IMR-90 (cell line): ENCODE data around the gene SYN1. TPM values are rescaled to one million over a fixed set of nuclear protein-coding genes. Genes with fewer than 3 reads are reported as not detected.

ENCODE experiments used
- ATAC-seq: fragments of 200-7000 bp; cut with Tn5 transposase; 2 replicates; pipeline ENCODE4 v1.9.1; 2020; ENCODE audit warnings: low read depth, mild to moderate bottlenecking, moderate library complexity
- BruUV-seq: library from RNA; stranded (reverse); fragments of 400-500 nt; replicated peaks from 2 replicates; lab custom pipeline; 2021; lab: Mats Ljungman, UMichigan
- CTCF ChIA-PET: fragments of 300-600 bp; formaldehyde crosslinking; extraction: SDS; loops from one replicate; lab custom pipeline; 2021; ENCODE audit warnings: antibody characterized with exemption; lab: Yijun Ruan, JAX
- POLR2A ChIA-PET: fragments of 300-600 bp; sonication (Branson Sonifier 250); formaldehyde crosslinking; loops from one replicate; lab custom pipeline; 2022; ENCODE audit warnings: antibody characterized with exemption; ENCODE audit not compliant: unreplicated experiment; lab: Charles Lee
- DNase-seq: peaks from one replicate; pipeline ENCODE4 v3.0.0; 2013
- H2AFZ ChIP-seq: replicated peaks from 2 replicates; pipeline ENCODE3; 2013; ENCODE audit warnings: low read length, mild to moderate bottlenecking; ENCODE audit not compliant: poor library complexity
- H2AK5ac ChIP-seq: 2 replicates; pipeline ENCODE4 v1.6.1; 2013; ENCODE audit warnings: low read depth, low read length, inconsistent platforms
- H2AK9ac ChIP-seq: replicated peaks from 2 replicates; pipeline ENCODE3; 2013; ENCODE audit warnings: mild to moderate bottlenecking, low read depth, low read length, moderate library complexity; ENCODE audit not compliant: poor library complexity
- H2BK120ac ChIP-seq: 2 replicates; pipeline ENCODE4 v1.6.1; 2013; ENCODE audit warnings: low read depth, low read length, inconsistent platforms
- H2BK15ac ChIP-seq: 3 replicates; pipeline ENCODE4 v1.6.1; 2013; ENCODE audit warnings: low read depth, low read length, inconsistent platforms
- H2BK20ac ChIP-seq: 2 replicates; pipeline ENCODE4 v1.6.1; 2013; ENCODE audit warnings: low read depth, mild to moderate bottlenecking, inconsistent platforms, low read length, moderate library complexity
- H2BK5ac ChIP-seq: 2 replicates; pipeline ENCODE4 v1.6.1; 2013; ENCODE audit warnings: mild to moderate bottlenecking, low read depth, low read length, inconsistent platforms; ENCODE audit not compliant: poor library complexity, severe bottlenecking
- H3K14ac ChIP-seq: replicated peaks from 2 replicates; pipeline ENCODE4 v1.6.1; 2013; ENCODE audit warnings: low read depth, low read length, inconsistent platforms
- H3K18ac ChIP-seq: 2 replicates; pipeline ENCODE4 v1.6.1; 2013; ENCODE audit warnings: low read depth, low read length, control low read depth
- H3K23ac ChIP-seq: 2 replicates; pipeline ENCODE4 v1.6.1; 2013; ENCODE audit warnings: low read depth, low read length, inconsistent platforms
- H3K27ac ChIP-seq: 2 replicates; pipeline ENCODE4 v1.5.1; 2013; ENCODE audit warnings: mild to moderate bottlenecking, control low read depth, low read length; ENCODE audit not compliant: insufficient read depth
- H3K27me3 ChIP-seq: 2 replicates; pipeline ENCODE4 v1.6.1; 2013; ENCODE audit warnings: low read length; ENCODE audit not compliant: control insufficient read depth, insufficient read depth
- H3K36me3 ChIP-seq: 2 replicates; pipeline ENCODE4 v1.6.1; 2013; ENCODE audit warnings: low read length, mixed read lengths; ENCODE audit not compliant: control insufficient read depth, insufficient read depth
- H3K4ac ChIP-seq: 2 replicates; pipeline ENCODE4 v1.6.1; 2013; ENCODE audit warnings: low read depth, low read length, inconsistent platforms
- H3K4me1 ChIP-seq: 2 replicates; pipeline ENCODE4 v1.6.1; 2013; ENCODE audit warnings: low read length, mixed read lengths; ENCODE audit not compliant: control insufficient read depth, insufficient read depth
- H3K4me2 ChIP-seq: 2 replicates; pipeline ENCODE4 v1.6.1; 2013; ENCODE audit warnings: low read depth, mild to moderate bottlenecking, control low read depth, low read length, moderate library complexity
- H3K4me3 ChIP-seq: 2 replicates; pipeline ENCODE4 v1.5.1; 2013; ENCODE audit warnings: low read depth, mild to moderate bottlenecking, control low read depth, low read length, moderate library complexity; ENCODE audit not compliant: insufficient read depth
- H3K56ac ChIP-seq: 2 replicates; pipeline ENCODE4 v1.6.1; 2013; ENCODE audit warnings: low read length, inconsistent platforms; ENCODE audit not compliant: insufficient read depth; ENCODE audit errors: extremely low read depth
- H3K79me1 ChIP-seq, 2 experiments: 2 replicates each; pipeline ENCODE4 v1.6.1; 2013; ENCODE audit warnings: low read length in 2 of 2, inconsistent platforms in 1 of 2, low read depth in 1 of 2
- H3K9ac ChIP-seq: 2 replicates; pipeline ENCODE4 v1.6.1; 2013; ENCODE audit warnings: low read depth, low read length, control low read depth
- H3K9me1 ChIP-seq: 2 replicates; pipeline ENCODE4 v1.6.1; 2013; ENCODE audit warnings: low read length, inconsistent platforms; ENCODE audit not compliant: insufficient read depth
- H3K9me3 ChIP-seq: 2 replicates; pipeline ENCODE4 v1.6.1; 2013; ENCODE audit warnings: low read length; ENCODE audit not compliant: control insufficient read depth, insufficient read depth
- H4K20me1 ChIP-seq: 2 replicates; pipeline ENCODE4 v1.6.1; 2013; ENCODE audit warnings: low read length, inconsistent platforms; ENCODE audit not compliant: insufficient read depth
- H4K5ac ChIP-seq: 2 replicates; pipeline ENCODE4 v1.6.1; 2013; ENCODE audit warnings: mild to moderate bottlenecking, low read depth, low read length, control low read depth
- H4K8ac ChIP-seq, 2 experiments: 2 replicates each; pipeline ENCODE4 v1.6.1; 2013; ENCODE audit warnings: low read depth in 2 of 2, low read length in 2 of 2, control low read depth in 1 of 2, inconsistent platforms in 1 of 2
- H4K91ac ChIP-seq: 2 replicates; pipeline ENCODE4 v1.6.1; 2013; ENCODE audit warnings: low read depth, low read length, inconsistent platforms; ENCODE audit not compliant: insufficient read depth
- BHLHE40 ChIP-seq: fragments of 150-350 bp; IDR thresholded peaks from 2 replicates; pipeline ENCODE4 v1.6.1; 2016; ENCODE audit warnings: mild to moderate bottlenecking, low read depth, low read length
- CEBPB ChIP-seq: IDR thresholded peaks from 2 replicates; pipeline ENCODE4 v1.6.1; 2012; ENCODE audit warnings: low read depth, low read length, improper control_type of control experiment
- MAZ ChIP-seq: IDR thresholded peaks from 2 replicates; pipeline ENCODE4 v1.6.1; 2012; ENCODE audit warnings: low read depth, mild to moderate bottlenecking, low read length, improper control_type of control experiment, moderate library complexity, borderline replicate concordance
- NFE2L2 ChIP-seq: fragments of 150-350 bp; IDR thresholded peaks from 2 replicates; pipeline ENCODE4 v1.6.1; 2016; ENCODE audit warnings: low read depth, mild to moderate bottlenecking, low read length
- WGBS, 2 experiments: methylation state at CpG; one replicate each; pipeline versions ENCODE4 v1.1.5 to v1.1.7; 2013; ENCODE audit warnings: missing lambda C conversion rate in 2 of 2; ENCODE audit not compliant: insufficient read length in 1 of 2; ENCODE audit errors: extremely low coverage in 2 of 2; 5-methylcytosine and 5-hydroxymethylcytosine counted together
- dilution Hi-C: fragments of 300-500 bp; cut with HindIII; formaldehyde crosslinking; loops from one replicate; pipeline ENCODE4 v1.14.3; 2018; ENCODE audit warnings: low sequenced_read_pairs; ENCODE audit not compliant: unreplicated experiment
- in situ Hi-C: fragments of 300-500 bp; cut with MboI; formaldehyde crosslinking; loops from 3 replicates; pipeline ENCODE4 v1.14.3; 2019; ENCODE audit warnings: low sequenced_read_pairs, inconsistent platforms, mixed read lengths
- intact Hi-C: fragments of 100-400 bp; cut with micrococcal nuclease; formaldehyde crosslinking; loops from 2 replicates; pipeline ENCODE4 v1.10.0; 2022
- polyA plus RNA-seq, 3 experiments: library from polyadenylated mRNA; depleted of rRNA; stranded (reverse); fragments of >200 nt; gene quantifications; 2 replicates each; pipeline ENCODE4 v1.2.3, GENCODE V29; 2012; ENCODE audit warnings: low replicate concordance in 1 of 3
- total RNA-seq: library from RNA; depleted of rRNA; stranded (reverse); fragments of >200 nt; gene quantifications from 2 replicates; pipeline ENCODE4 v1.2.3, GENCODE V29; 2012

The SYN1 gene
- total and polyA plus RNA-seq, 2 of the 4 experiments (the other 2 are of a cell fraction): under 0.01 to 0.56 TPM

GRCh38 chrX:47643926-47644325 lies 24.3 kb upstream of the SYN1 start (continued):
- TF ChIP-seq MAZ (no peak), CEBPB (no peak)

- DNase-seq: no peak
- no peak overlapping the region for H3K56ac ChIP-seq
- no peak overlapping the region for H2BK15ac ChIP-seq
- POLR2A ChIA-PET: no interaction called here
- peaks cover 6% of the 10 kb centered on the region for H4K20me1 ChIP-seq
- no peaks in the 10 kb centered on the region for H3K27me3 ChIP-seq
- intact Hi-C loops (no loop called here), in situ Hi-C loops (loop anchor here (25.0 kb wide), 1 partner anchor 427 kb away; the partner anchor contains the start of gene CDK16), dilution Hi-C loops (no loop called here)
- H3K27ac ChIP-seq: no peak overlapping the region
- H3K18ac ChIP-seq: no peak overlapping the region
- no peak overlapping the region for H4K8ac ChIP-seq
- no peak overlapping the region for H2BK120ac ChIP-seq
- H3K4me3 ChIP-seq: no peak overlapping the region
- BruUV-seq: no TSS peak
- H4K5ac ChIP-seq: no peak overlapping the region
- peaks cover 2% of the 10 kb centered on the region; the same call in 1 of the 2 replicates for H3K9me3 ChIP-seq
- no peak overlapping the region for H2BK20ac ChIP-seq
- WGBS, 2 experiments: 100% methylated on average over 6 of the region's 14 CpGs; no CpG with 5 or more reads in 1 of the 2 experiments
- H3K9me1 ChIP-seq: no peaks in the 10 kb centered on the region
- no peak overlapping the region for H2BK5ac ChIP-seq
- H4K91ac ChIP-seq: no peak overlapping the region
- H3K23ac ChIP-seq: no peak overlapping the region
- no peaks in the 10 kb centered on the region for H3K4me1 ChIP-seq
- CTCF ChIA-PET: no interaction called here
- no peak overlapping the region for H2AFZ ChIP-seq
- ATAC-seq: no peak
- H3K14ac ChIP-seq: no peak overlapping the region
- TF ChIP-seq NFE2L2 (no peak), BHLHE40 (no peak)
- no peak overlapping the region for H2AK9ac ChIP-seq
- H3K9ac ChIP-seq: no peak overlapping the region
- H3K36me3 ChIP-seq: peaks cover 43% of the 10 kb centered on the region
- no peak overlapping the region for H3K4ac ChIP-seq
- no peak overlapping the region for H3K4me2 ChIP-seq
- peaks cover 3 to 6% of the 10 kb centered on the region in 2 experiments; a peak in 2 of 4 replicates for H3K79me1 ChIP-seq
- H2AK5ac ChIP-seq: no peak overlapping the region
These were observed 19.2 kb upstream of the SYN1 start for GRCh38 chrX:47638816-47639215.
